Liver (tissue), 9 donors: ENCODE results near the gene ANKS1A. TPM values are rescaled to one million over a fixed set of nuclear protein-coding genes. Genes with fewer than 3 reads are reported as not detected.

Source experiments
- DNase-seq: peaks from one replicate; pipeline ENCODE4 v3.0.0-alpha.2; 2017; ENCODE audit warnings: low spot score
- H3K27ac ChIP-seq, 2 donors: one replicate each; pipeline ENCODE4 v1.7.0; 2013; ENCODE audit warnings: inconsistent platforms in 2 of 2, low read length in 2 of 2, control low read depth in 1 of 2, low read depth in 1 of 2, mild to moderate bottlenecking in 1 of 2
- H3K27me3 ChIP-seq, 4 donors: one replicate each; pipeline versions ENCODE4 v1.6.1 to v1.7.0; 2013; ENCODE audit warnings: low read length in 3 of 4, inconsistent platforms in 1 of 4, mild to moderate bottlenecking in 1 of 4, moderate library complexity in 1 of 4; ENCODE audit not compliant: control insufficient read depth in 4 of 4, insufficient read depth in 4 of 4
- H3K36me3 ChIP-seq, 4 donors: one replicate each; pipeline versions ENCODE4 v1.6.1 to v1.7.0; 2013; ENCODE audit warnings: low read length in 3 of 4, mild to moderate bottlenecking in 3 of 4, low read depth in 1 of 4, moderate library complexity in 1 of 4; ENCODE audit not compliant: control insufficient read depth in 4 of 4, insufficient read depth in 3 of 4
- H3K4me1 ChIP-seq, 4 donors: one replicate each; pipeline versions ENCODE4 v1.6.1 to v1.7.0; 2013; ENCODE audit warnings: low read length in 3 of 4, mild to moderate bottlenecking in 3 of 4, moderate library complexity in 1 of 4; ENCODE audit not compliant: control insufficient read depth in 4 of 4, insufficient read depth in 4 of 4
- H3K4me3 ChIP-seq, 3 donors: one replicate each; pipeline versions ENCODE4 v1.6.1 to v1.7.0; 2013; ENCODE audit warnings: low read length in 3 of 3, control low read depth in 1 of 3, low read depth in 1 of 3, mild to moderate bottlenecking in 1 of 3
- H3K9ac ChIP-seq, 2 donors: one replicate each; pipeline ENCODE4 v1.7.0; 2013; ENCODE audit warnings: low read length in 2 of 2, mild to moderate bottlenecking in 2 of 2, moderate library complexity in 2 of 2, control low read depth in 1 of 2, low read depth in 1 of 2
- H3K9me3 ChIP-seq, 4 donors: one replicate each; pipeline versions ENCODE4 v1.6.1 to v1.7.0; 2013; ENCODE audit warnings: low read length in 3 of 4; ENCODE audit not compliant: control insufficient read depth in 4 of 4
- CTCF ChIP-seq: fragments of 150-350 bp; IDR thresholded peaks from 2 replicates; pipeline ENCODE4 v1.5.1; 2017; ENCODE audit warnings: improper control_type of control experiment, low read depth, low read length; ENCODE audit not compliant: missing input control
- EGR1 ChIP-seq, 2 donors: IDR thresholded peaks; 2 replicates each; pipeline ENCODE4 v1.6.1; 2016 to 2018; ENCODE audit warnings: antibody characterized with exemption in 2 of 2, low read depth in 2 of 2
- FOXA1 ChIP-seq: IDR thresholded peaks from 2 replicates; pipeline ENCODE4 v1.6.1; 2016; ENCODE audit warnings: antibody characterized with exemption
- FOXA2 ChIP-seq: IDR thresholded peaks from 2 replicates; pipeline ENCODE4 v1.6.1; 2016; ENCODE audit warnings: antibody characterized with exemption
- GABPA ChIP-seq, 2 donors: IDR thresholded peaks in 1 of 2; conservative IDR thresholded peaks in 1 of 2; 2 replicates each; pipeline ENCODE4 v1.6.1; 2016; ENCODE audit warnings: antibody characterized with exemption in 2 of 2, mild to moderate bottlenecking in 1 of 2, moderate library complexity in 1 of 2
- HNF4A ChIP-seq, 2 donors: conservative IDR thresholded peaks; 2 replicates each; pipeline ENCODE4 v1.6.1; 2016; ENCODE audit warnings: antibody characterized with exemption in 2 of 2, mild to moderate bottlenecking in 2 of 2
- HNF4G ChIP-seq: IDR thresholded peaks from 2 replicates; pipeline ENCODE4 v1.6.1; 2016; ENCODE audit warnings: antibody characterized with exemption
- MAX ChIP-seq: IDR thresholded peaks from 2 replicates; pipeline ENCODE4 v1.6.1; 2016; ENCODE audit warnings: antibody characterized with exemption
- NR2F2 ChIP-seq: IDR thresholded peaks from 2 replicates; pipeline ENCODE4 v1.6.1; 2016; ENCODE audit warnings: antibody characterized with exemption
- REST ChIP-seq: IDR thresholded peaks from 2 replicates; pipeline ENCODE4 v1.6.1; 2016; ENCODE audit warnings: antibody characterized with exemption, mild to moderate bottlenecking
- RXRA ChIP-seq, 2 donors: IDR thresholded peaks; 2 replicates each; pipeline ENCODE4 v1.6.1; 2017 to 2018; ENCODE audit warnings: antibody characterized with exemption in 2 of 2, mild to moderate bottlenecking in 1 of 2
- YY1 ChIP-seq: IDR thresholded peaks from 2 replicates; pipeline ENCODE4 v1.6.1; 2016; ENCODE audit warnings: antibody characterized with exemption, mild to moderate bottlenecking
- ZBTB33 ChIP-seq: IDR thresholded peaks from 2 replicates; pipeline ENCODE4 v1.6.1; 2016; ENCODE audit warnings: antibody characterized with exemption
- WGBS: extraction: QIAGEN DNeasy Blood & Tissue Kit; methylation state at CpG from one replicate; pipeline ENCODE4 v1.1.7; 2013; 5-methylcytosine and 5-hydroxymethylcytosine counted together
- polyA plus RNA-seq, 2 donors: library from polyadenylated mRNA; stranded (reverse) in 1 of 2; unstranded in 1 of 2; fragments of 200-250 nt in 1 of 2; fragments of >200 nt in 1 of 2; fragmentation: Nextera tagmentation in 1 of 2; extraction: Ambion mirVana in 1 of 2; gene quantifications; one replicate each; pipeline versions ENCODE4 v1.2.1 to v1.2.3, GENCODE V29; 2013 to 2015
- total RNA-seq, 2 donors: library from RNA; depleted of rRNA; stranded (reverse); fragments of >200 nt; gene quantifications; one replicate each; pipeline ENCODE4 v1.2.3, GENCODE V29; 2014
- donor health status: healthy.
- donor health status: healthy.
- donor health status: healthy.
- donor health status: healthy.
- donor health status: healthy.

ANKS1A gene
- total and polyA plus RNA-seq, 4 donors, result 4.3 to 18.7 (median 6.7) TPM

- Histone ChIP-seq H3K36me3 (peaks cover 0 to 14% (median 5%) of the 10 kb centered on the region in 4 donors), H3K27me3 (no peaks in the 10 kb centered on the region), H3K4me3 (no peak overlapping the region), H3K4me1 (peaks cover 2 to 13% (median 9%) of the 10 kb centered on the region in 4 donors), H3K9me3 (no peaks in the 10 kb centered on the region), H3K9ac (no peak overlapping the region), H3K27ac (no peak overlapping the region)
- no peak for DNase-seq
- 78% methylated on average over 9 of the region's 9 CpGs for WGBS
- TF ChIP-seq FOXA2 (no peak), NR2F2 (no peak), FOXA1 (no peak)
Observed at GRCh38 chr6:35052694-35053565, 163.9 kb downstream of the ANKS1A start.

- H3K9ac ChIP-seq, result no peak overlapping the region
- 98% methylated on average over 3 of the region's 3 CpGs for WGBS
- H3K27me3 ChIP-seq, result no peaks in the 10 kb centered on the region
- H3K36me3 ChIP-seq, result peaks cover 0 to 18% (median 7%) of the 10 kb centered on the region in 4 donors
- TF ChIP-seq NR2F2, result no peak
- TF ChIP-seq ZBTB33, result no peak
- TF ChIP-seq GABPA (IDR thresholded peaks at IDR 0.05 in 1 of 2, conservative IDR thresholded peaks at IDR 0.05 in 1 of 2), result no peak
- TF ChIP-seq EGR1 (IDR thresholded peaks at IDR 0.05; ENCODE audit: low read depth in 2 of 2), result no peak
- H3K4me3 ChIP-seq, result no peak overlapping the region
- H3K9me3 ChIP-seq, result no peaks in the 10 kb centered on the region
- no peak for DNase-seq
- H3K27ac ChIP-seq, result no peak overlapping the region
- peaks cover 2 to 13% (median 9%) of the 10 kb centered on the region in 4 donors for H3K4me1 ChIP-seq
Observed at GRCh38 chr6:35053701-35054100, 164.6 kb downstream of the ANKS1A start.

GRCh38 chr6:35054106-35054742 lies 165.2 kb downstream of the ANKS1A start:
- Histone ChIP-seq H3K4me1 (peaks cover 2 to 13% (median 9%) of the 10 kb centered on the region in 4 donors), H3K9ac (no peak overlapping the region), H3K27ac (no peak overlapping the region), H3K9me3 (no peaks in the 10 kb centered on the region), H3K27me3 (no peaks in the 10 kb centered on the region), H3K36me3 (peaks cover 3 to 22% (median 9%) of the 10 kb centered on the region in 4 donors), H3K4me3 (no peak overlapping the region)
- DNase-seq, result no peak
- WGBS, result 96% methylated on average over 8 of the region's 8 CpGs
- TF ChIP-seq MAX, result no peak
- TF ChIP-seq REST, result no peak
- TF ChIP-seq EGR1 (IDR thresholded peaks at IDR 0.05; ENCODE audit: low read depth in 2 of 2), result no peak
- TF ChIP-seq YY1, result no peak
- TF ChIP-seq FOXA2, result no peak
- no peak for TF ChIP-seq ZBTB33
- TF ChIP-seq HNF4A (conservative IDR thresholded peaks at IDR 0.05), result no peak
- no peak for TF ChIP-seq HNF4G
- TF ChIP-seq RXRA (IDR thresholded peaks at IDR 0.05), result no peak
- TF ChIP-seq GABPA (IDR thresholded peaks at IDR 0.05 in 1 of 2, conservative IDR thresholded peaks at IDR 0.05 in 1 of 2), result no peak
- TF ChIP-seq CTCF, result no peak
